ENCODE measurements around the gene RBPJ. TPM values are rescaled to one million over a fixed set of nuclear protein-coding genes. Genes with fewer than 3 reads are reported as not detected.

RBPJ gene
- total RNA-seq, 4 donors from 2014 or later, result 28.7 to 65.6 (median 37.1) TPM

GRCh38 chr4:26484032-26484515, 163.3 kb downstream of the RBPJ start:
- Histone ChIP-seq H3K27me3 (peaks cover 0 to 11% (median 0%) of the 10 kb centered on the region in 4 donors), H3K4me3 (no peak overlapping the region), H3K36me3 (no peaks in the 10 kb centered on the region), H3K27ac (peak overlapping the region in 2 of 4 donors; percentile 35 to 55), H3K9me3 (no peaks in the 10 kb centered on the region), H3K4me1 (no peaks in the 10 kb centered on the region)
- 24 to 28% methylated on average over 2 of the region's 2 CpGs for WGBS, 2 donors
- intact Hi-C loops (cut with DNase I), result no loop called here
- DNase-seq, result no peak
- no peak for TF ChIP-seq POLR2A (IDR thresholded peaks at IDR 0.05)
- TF ChIP-seq CTCF (IDR thresholded peaks at IDR 0.05), result no peak

DNA sequence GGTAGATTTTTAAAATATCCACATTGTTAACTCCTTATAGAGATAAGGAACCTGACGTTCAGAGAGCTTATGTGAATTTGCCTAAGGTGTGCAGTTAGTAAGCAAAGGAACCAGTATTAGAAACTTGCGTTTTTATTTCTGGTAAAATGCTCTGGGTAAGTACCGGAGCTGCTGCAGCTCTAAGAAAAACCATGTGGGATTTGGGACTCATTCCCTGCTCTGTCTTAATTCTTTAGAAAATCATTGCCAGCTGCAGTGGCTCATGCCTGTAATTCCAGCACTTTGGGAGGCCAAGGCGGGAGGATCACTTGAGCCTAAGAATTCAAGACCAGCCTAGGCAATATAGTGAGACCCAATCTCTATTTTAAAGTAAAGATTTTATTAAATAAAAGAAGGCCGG, 163.7 kb downstream of the RBPJ start:
- no peak overlapping the region for H3K4me3 ChIP-seq
- H3K36me3 ChIP-seq, result no peaks in the 10 kb centered on the region
- no peaks in the 10 kb centered on the region for H3K4me1 ChIP-seq
- no peaks in the 10 kb centered on the region for H3K9me3 ChIP-seq
- intact Hi-C loops (cut with DNase I), result no loop called here
- no peak for DNase-seq
- H3K27ac ChIP-seq, result peak overlapping the region in 1 of 4 donors; percentile 27
- WGBS, 2 donors, result 75 to 85% methylated on average over 4 to 5 of the region's 5 CpGs
- peaks cover 0 to 15% (median 0%) of the 10 kb centered on the region in 4 donors for H3K27me3 ChIP-seq
- no peak for TF ChIP-seq POLR2A (IDR thresholded peaks at IDR 0.05)

Other genes with a start within 250 kb of the RBPJ start
- not detected for gene CCKAR, start 169.5 kb downstream of the RBPJ start, total RNA-seq

Measured in esophagus squamous epithelium (tissue), 5 donors.